Lower lobe of right lung (tissue), 2 donors: ENCODE results near the gene STAG1. TPM values are rescaled to one million over a fixed set of nuclear protein-coding genes. Genes with fewer than 3 reads are reported as not detected.
A peak's percentile ranks its signal among the peaks of the same experiment; 100 is the strongest.

Source experiments
- ATAC-seq, 2 donors: fragments of 200-7000 bp; cut with Tn5 transposase; one replicate each; pipeline ENCODE4 v1.9.1; 2020 to 2022; ENCODE audit warnings: mild to moderate bottlenecking in 2 of 2, moderate library complexity in 2 of 2
- DNase-seq: peaks from one replicate; pipeline ENCODE4 v3.0.0-alpha.2; 2020
- H3K27ac ChIP-seq: fragments of 200-600 bp; one replicate; pipeline ENCODE4 v1.8.0; 2022
- H3K27me3 ChIP-seq: fragments of 200-600 bp; one replicate; pipeline ENCODE4 v1.8.0; 2022; ENCODE audit warnings: low read depth
- H3K36me3 ChIP-seq: fragments of 200-600 bp; one replicate; pipeline ENCODE4 v1.8.0; 2022; ENCODE audit warnings: mild to moderate bottlenecking
- H3K4me1 ChIP-seq: fragments of 200-600 bp; one replicate; pipeline ENCODE4 v1.8.0; 2022
- H3K4me3 ChIP-seq: fragments of 200-600 bp; one replicate; pipeline ENCODE4 v1.8.0; 2022; ENCODE audit warnings: mild to moderate bottlenecking
- H3K9me3 ChIP-seq: fragments of 200-600 bp; one replicate; pipeline ENCODE4 v1.8.0; 2022
- CTCF ChIP-seq: fragments of 200-600 bp; IDR thresholded peaks from one replicate; pipeline ENCODE4 v1.8.0; 2022; ENCODE audit warnings: antibody characterized with exemption, mild to moderate bottlenecking
- intact Hi-C: fragments of 100-400 bp; cut with DNase I; formaldehyde crosslinking; loops from one replicate; pipeline ENCODE4 v1.11.0; 2022
- total RNA-seq: library from RNA; stranded (reverse); fragmentation: NEBNext Ultra II Directional; extraction: Animal tissue kit (Norgen Biotek cat#: 25700); gene quantifications from one replicate; pipeline ENCODE4 v1.2.1, GENCODE V29; 2021
- donor health status: DM: no; HTN: yes; CAD: no; lungs with severe emphysema.

Gene STAG1
- total RNA-seq, 1 donor from 2014 or later, result 41.3 TPM

DNA sequence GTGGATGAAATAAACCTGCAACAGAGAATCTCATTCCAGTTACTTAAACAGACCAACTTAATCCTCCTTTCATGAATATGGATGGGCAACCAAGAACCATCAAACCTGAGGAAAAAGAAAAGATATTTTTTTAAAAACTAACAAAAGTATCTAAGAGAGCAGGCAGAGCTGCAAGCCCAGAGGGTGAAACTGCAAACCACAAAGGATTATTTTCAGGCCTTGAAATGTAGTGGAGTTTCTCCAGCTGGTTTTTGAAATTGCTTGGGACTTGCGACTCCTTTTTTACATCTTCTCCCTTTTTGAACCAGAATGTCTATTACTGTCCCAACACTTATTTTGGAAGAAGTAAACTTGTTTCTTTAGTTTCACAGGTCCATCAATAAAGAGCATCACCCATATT lies 87.4 kb downstream of the STAG1 start:
- intact Hi-C loops, result no loop called here
- ATAC-seq, result no peak

GRCh38 chr3:136661282-136661681 lies 90.9 kb downstream of the STAG1 start:
- no peaks in the 10 kb centered on the region for H3K36me3 ChIP-seq
- peaks cover 12% of the 10 kb centered on the region for H3K4me1 ChIP-seq
- ATAC-seq (no peak), DNase-seq (no peak)
- no peak overlapping the region for H3K4me3 ChIP-seq
- TF ChIP-seq CTCF, result no peak
- intact Hi-C loops, result no loop called here
- no peaks in the 10 kb centered on the region for H3K27me3 ChIP-seq
- no peak overlapping the region for H3K27ac ChIP-seq
- no peaks in the 10 kb centered on the region for H3K9me3 ChIP-seq

More for the DNA sequence above, 87.4 kb downstream of the STAG1 start:
- Histone ChIP-seq H3K9me3 (no peaks in the 10 kb centered on the region), H3K27ac (no peak overlapping the region), H3K4me1 (peaks cover 2% of the 10 kb centered on the region), H3K27me3 (no peaks in the 10 kb centered on the region), H3K4me3 (no peak overlapping the region), H3K36me3 (no peaks in the 10 kb centered on the region)
- DNase-seq, result no peak
- no peak for TF ChIP-seq CTCF

- no peak overlapping the region for H3K4me3 ChIP-seq
- no peak for DNase-seq
Measured at GRCh38 chr3:136658946-136659682, 93.1 kb downstream of the STAG1 start.

GRCh38 chr3:136657526-136657925 lies 94.7 kb downstream of the STAG1 start:
- intact Hi-C loops, result no loop called here

More at GRCh38 chr3:136658946-136659682, 93.1 kb downstream of the STAG1 start:
- Histone ChIP-seq H3K27me3 (no peaks in the 10 kb centered on the region), H3K27ac (no peak overlapping the region), H3K9me3 (peaks cover 8% of the 10 kb centered on the region), H3K4me1 (peaks cover 12% of the 10 kb centered on the region), H3K36me3 (no peaks in the 10 kb centered on the region)
- TF ChIP-seq CTCF, result no peak
- intact Hi-C loops, result no loop called here
- peak; percentile 79 to 88 for ATAC-seq

DNA sequence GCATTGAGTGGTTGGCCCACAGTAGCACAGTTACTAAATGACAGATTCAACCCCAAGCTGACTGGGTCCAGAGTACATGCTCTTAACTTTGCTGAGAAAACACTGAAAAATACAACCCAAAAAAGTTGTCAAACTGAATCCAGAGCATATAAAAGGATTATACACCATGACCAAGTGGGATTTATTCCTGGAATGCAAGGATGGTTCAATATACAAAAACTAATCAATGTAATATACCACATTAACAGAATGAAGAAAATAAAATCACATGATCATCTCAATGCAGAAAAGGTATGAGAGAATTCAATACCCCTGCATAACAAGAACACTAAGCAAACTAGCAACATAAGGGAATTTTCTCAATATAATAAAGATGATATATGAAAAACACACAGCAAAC lies 98.5 kb downstream of the STAG1 start:
- H3K36me3 ChIP-seq, result no peaks in the 10 kb centered on the region
- no peak for ATAC-seq
- TF ChIP-seq CTCF, result no peak
- DNase-seq, result no peak
- H3K4me3 ChIP-seq, result no peak overlapping the region
- H3K27me3 ChIP-seq, result no peaks in the 10 kb centered on the region
- no peak overlapping the region for H3K27ac ChIP-seq
- H3K4me1 ChIP-seq, result peaks cover under 1% of the 10 kb centered on the region
- intact Hi-C loops, result no loop called here
- H3K9me3 ChIP-seq, result peaks cover 20% of the 10 kb centered on the region

More at GRCh38 chr3:136657526-136657925, 94.7 kb downstream of the STAG1 start:
- no peak overlapping the region for H3K4me3 ChIP-seq
- DNase-seq (no peak), ATAC-seq (no peak)
- H3K36me3 ChIP-seq, result no peaks in the 10 kb centered on the region
- peaks cover 20% of the 10 kb centered on the region for H3K9me3 ChIP-seq
- no peak for TF ChIP-seq CTCF
- no peak overlapping the region for H3K27ac ChIP-seq
- H3K4me1 ChIP-seq, result peaks cover 12% of the 10 kb centered on the region
- no peaks in the 10 kb centered on the region for H3K27me3 ChIP-seq
